ENCODE measurements around the gene EVI5.

GRCh38 chr1:92774407-92774806, 10.5 kb downstream of the EVI5 start:
- no peak for TF ChIP-seq CTCF (IDR thresholded peaks at IDR 0.05)
- TF ChIP-seq POLR2A (IDR thresholded peaks at IDR 0.05): no peak

All from Peyer's patch (tissue), 4 donors.